GM06990 (cell line): ENCODE measurements around the gene KCNG2.

Experiments used
- DNase-seq: peaks from one replicate; pipeline ENCODE4 v3.0.0-alpha.2; 2011; ENCODE audit not compliant: insufficient read length; ENCODE audit errors: extremely low read depth
- H3K27me3 ChIP-seq: replicated peaks from 2 replicates; pipeline ENCODE4 v1.6.0; 2011; ENCODE audit warnings: low read length; ENCODE audit not compliant: control insufficient read depth, insufficient read depth
- H3K36me3 ChIP-seq: 2 replicates; pipeline ENCODE4 v1.5.1; 2011; ENCODE audit warnings: low read length; ENCODE audit not compliant: control insufficient read depth, insufficient read depth
- H3K4me3 ChIP-seq: replicated peaks from 2 replicates; pipeline ENCODE4 v1.5.1; 2011; ENCODE audit warnings: low read depth, mild to moderate bottlenecking, control low read depth, low read length
- TF ChIP-seq, protein P1 (sequence below): IDR thresholded peaks from 2 replicates; pipeline ENCODE4 v1.5.1; 2011; ENCODE audit warnings: low read length, control low read depth, mild to moderate bottlenecking, inconsistent platforms; ENCODE audit not compliant: insufficient read depth, poor library complexity, severe bottlenecking

KCNG2 gene

GRCh38 chr18:79775441-79776221 is 22.1 kb upstream of the KCNG2 start:
- H3K36me3 ChIP-seq: no peaks in the 10 kb centered on the region
- H3K4me3 ChIP-seq: no peak overlapping the region
- TF ChIP-seq, protein P1, sequence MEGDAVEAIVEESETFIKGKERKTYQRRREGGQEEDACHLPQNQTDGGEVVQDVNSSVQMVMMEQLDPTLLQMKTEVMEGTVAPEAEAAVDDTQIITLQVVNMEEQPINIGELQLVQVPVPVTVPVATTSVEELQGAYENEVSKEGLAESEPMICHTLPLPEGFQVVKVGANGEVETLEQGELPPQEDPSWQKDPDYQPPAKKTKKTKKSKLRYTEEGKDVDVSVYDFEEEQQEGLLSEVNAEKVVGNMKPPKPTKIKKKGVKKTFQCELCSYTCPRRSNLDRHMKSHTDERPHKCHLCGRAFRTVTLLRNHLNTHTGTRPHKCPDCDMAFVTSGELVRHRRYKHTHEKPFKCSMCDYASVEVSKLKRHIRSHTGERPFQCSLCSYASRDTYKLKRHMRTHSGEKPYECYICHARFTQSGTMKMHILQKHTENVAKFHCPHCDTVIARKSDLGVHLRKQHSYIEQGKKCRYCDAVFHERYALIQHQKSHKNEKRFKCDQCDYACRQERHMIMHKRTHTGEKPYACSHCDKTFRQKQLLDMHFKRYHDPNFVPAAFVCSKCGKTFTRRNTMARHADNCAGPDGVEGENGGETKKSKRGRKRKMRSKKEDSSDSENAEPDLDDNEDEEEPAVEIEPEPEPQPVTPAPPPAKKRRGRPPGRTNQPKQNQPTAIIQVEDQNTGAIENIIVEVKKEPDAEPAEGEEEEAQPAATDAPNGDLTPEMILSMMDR: no peak
- H3K27me3 ChIP-seq: no peaks in the 10 kb centered on the region
- DNase-seq: no peak

DNA sequence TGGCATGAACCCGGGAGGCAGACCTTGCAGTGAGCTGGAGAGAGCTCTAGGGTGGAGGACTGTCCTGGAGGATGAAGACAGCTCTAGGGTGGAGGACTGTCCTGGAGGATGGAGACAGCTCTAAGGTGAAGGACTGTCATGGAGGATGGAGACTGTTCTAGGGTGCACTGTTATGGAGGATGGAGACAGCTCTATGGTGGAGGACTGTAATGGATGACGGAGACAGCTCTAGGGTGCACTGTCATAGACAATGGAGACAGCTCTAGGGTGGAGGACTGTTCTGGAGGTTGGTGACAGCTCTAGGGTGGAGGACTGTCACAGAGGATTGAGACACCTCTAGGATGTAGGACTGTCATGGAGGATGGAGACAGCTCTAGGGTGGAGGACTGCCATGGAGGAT is 21.1 kb upstream of the KCNG2 start:
- Histone ChIP-seq H3K36me3 (no peaks in the 10 kb centered on the region), H3K27me3 (no peaks in the 10 kb centered on the region), H3K4me3 (no peak overlapping the region)
- no peak for DNase-seq
- TF ChIP-seq, protein P1: no peak

GRCh38 chr18:79778291-79778791 is 19.4 kb upstream of the KCNG2 start:
- H3K36me3 ChIP-seq: no peaks in the 10 kb centered on the region
- no peak overlapping the region for H3K4me3 ChIP-seq
- no peak for DNase-seq
- H3K27me3 ChIP-seq: no peaks in the 10 kb centered on the region
- TF ChIP-seq, protein P1: no peak

- H3K27me3 ChIP-seq: no peaks in the 10 kb centered on the region
- DNase-seq: no peak
- H3K36me3 ChIP-seq: no peaks in the 10 kb centered on the region
These were observed 18.6 kb upstream of the KCNG2 start for GRCh38 chr18:79779021-79779699.

GRCh38 chr18:79779700-79780190 is 18.0 kb upstream of the KCNG2 start:
- no peak for DNase-seq
- TF ChIP-seq, protein P1: no peak
- no peaks in the 10 kb centered on the region for H3K27me3 ChIP-seq
- no peak overlapping the region for H3K4me3 ChIP-seq
- H3K36me3 ChIP-seq: no peaks in the 10 kb centered on the region

More at GRCh38 chr18:79779021-79779699, 18.6 kb upstream of the KCNG2 start:
- H3K4me3 ChIP-seq: no peak overlapping the region
- TF ChIP-seq, protein P1: no peak
